Measurements from ENCODE around the gene ABHD11. TPM values are rescaled to one million over a fixed set of nuclear protein-coding genes. Genes with fewer than 3 reads are reported as not detected.
"Not testable (repeated sequence)": the region's sequence is repeated elsewhere in the genome, so short reads cannot be mapped to it uniquely, and the experiment has no call there.

The ABHD11 gene
- total RNA-seq (10 to 100 TPM; 20.7 to 24.9 TPM), polyA plus RNA-seq (10 to 100 TPM in 2 of 3 donors, 1 to 10 TPM in 1; 5.4 to 12.3 (median 10.0) TPM), total RNA-seq (6.9 to 12.6 (median 10.2) reads per million in 6 experiments)

GRCh38 chr7:73738612-73739386 is at the start of gene ABHD11:
Gene ABHD11 (minus strand): TSS chr7:73738802. CDS start chr7:73738770, 32 bp downstream.
- H3K27ac Mint-ChIP-seq = peak within 1 kb of the TSS; percentile 83 to 98 (median 94)
- H3K36me3 Mint-ChIP-seq = peaks cover 0 to 5% (median 0%) of the 10 kb centered on the region in 3 donors
- DNase-seq (peak; percentile 95 to 99 (median 98)), ATAC-seq (peak; percentile 81 to 90)
- peak within 1 kb of the TSS; percentile 88 to 95 (median 92) for H3K4me3 Mint-ChIP-seq
- POLR2A ChIA-PET = interaction anchor here (0.6 to 2.1 kb wide), 9 partner anchors 14 to 217 kb away, joined by 3 to 10 read pairs (median 5); partner anchors contain the start of genes BAZ1B, BCL7B and VPS37D
- no peaks in the 10 kb centered on the region for H3K27me3 Mint-ChIP-seq
- H3K9me3 Mint-ChIP-seq = no peaks in the 10 kb centered on the region
- H3K4me1 Mint-ChIP-seq = peaks cover 6 to 23% (median 19%) of the 10 kb centered on the region in 4 donors

DNA sequence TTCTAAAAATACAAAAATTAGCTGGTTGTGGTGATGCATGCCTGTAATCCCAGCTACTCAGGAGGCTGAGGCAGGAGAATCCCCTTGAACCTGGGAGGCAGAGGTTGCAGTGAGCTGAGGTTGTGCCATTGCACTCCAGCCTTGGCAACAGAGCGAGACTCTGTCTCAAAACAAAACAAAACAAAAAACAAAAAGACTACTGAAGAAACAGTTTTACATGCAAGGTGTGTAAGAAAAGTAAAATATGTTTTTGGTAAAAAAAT is 49.1 kb upstream of the ABHD11 start:
- H3K27me3 Mint-ChIP-seq, H3K4me1 Mint-ChIP-seq, DNase-seq, ATAC-seq, H3K36me3 Mint-ChIP-seq, H3K27ac Mint-ChIP-seq, H3K4me3 Mint-ChIP-seq, POLR2A ChIA-PET: not testable (repeated sequence)
- peaks cover 0 to 16% (median 4%) of the 10 kb centered on the region in 9 donors for H3K9me3 Mint-ChIP-seq

GRCh38 chr7:73786588-73786987 is 48.0 kb upstream of the ABHD11 start:
- Mint-ChIP-seq H3K36me3 (peaks cover 0 to 4% (median 0%) of the 10 kb centered on the region in 3 donors), H3K9me3 (peaks cover 0 to 16% (median 4%) of the 10 kb centered on the region in 9 donors), H3K4me1 (no peaks in the 10 kb centered on the region), H3K27ac (peak overlapping the region in 1 of 10 donors; percentile 13), H3K4me3 (no peak overlapping the region), H3K27me3 (peaks cover 0 to 4% (median 1%) of the 10 kb centered on the region in 5 donors)
- POLR2A ChIA-PET = no interaction called here
- no peak for DNase-seq
- ATAC-seq = no peak

DNA sequence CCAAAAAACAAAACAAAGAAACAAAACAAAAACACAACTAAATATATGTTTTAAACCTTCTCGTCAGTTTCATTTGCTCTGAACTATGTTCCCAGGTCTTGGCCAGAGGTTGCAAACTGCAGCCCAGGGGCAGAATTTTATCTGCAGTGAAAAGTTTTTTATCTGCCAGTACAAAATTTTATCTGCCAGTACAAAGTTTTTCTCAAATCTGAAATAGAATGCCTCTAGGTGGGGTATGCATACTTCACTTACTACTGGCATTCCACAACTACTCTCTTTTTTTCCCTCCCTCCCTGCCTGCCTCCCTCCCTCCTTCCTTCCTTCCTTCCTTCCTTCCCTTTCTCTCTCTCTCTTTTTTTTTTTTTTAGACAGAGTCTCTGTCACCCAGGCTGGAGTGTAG is 40.9 kb upstream of the ABHD11 start:
- H3K36me3 Mint-ChIP-seq = peaks cover 0 to 5% (median 0%) of the 10 kb centered on the region in 3 donors
- H3K9me3 Mint-ChIP-seq = peaks cover 0 to 10% (median 0%) of the 10 kb centered on the region in 9 donors
- H3K4me3 Mint-ChIP-seq = no peak overlapping the region
- POLR2A ChIA-PET = no interaction called here
- H3K27ac Mint-ChIP-seq = no peak overlapping the region
- no peak for DNase-seq
- H3K4me1 Mint-ChIP-seq = no peaks in the 10 kb centered on the region
- ATAC-seq = no peak
- H3K27me3 Mint-ChIP-seq = peaks cover 0 to 8% (median 2%) of the 10 kb centered on the region in 5 donors

DNA sequence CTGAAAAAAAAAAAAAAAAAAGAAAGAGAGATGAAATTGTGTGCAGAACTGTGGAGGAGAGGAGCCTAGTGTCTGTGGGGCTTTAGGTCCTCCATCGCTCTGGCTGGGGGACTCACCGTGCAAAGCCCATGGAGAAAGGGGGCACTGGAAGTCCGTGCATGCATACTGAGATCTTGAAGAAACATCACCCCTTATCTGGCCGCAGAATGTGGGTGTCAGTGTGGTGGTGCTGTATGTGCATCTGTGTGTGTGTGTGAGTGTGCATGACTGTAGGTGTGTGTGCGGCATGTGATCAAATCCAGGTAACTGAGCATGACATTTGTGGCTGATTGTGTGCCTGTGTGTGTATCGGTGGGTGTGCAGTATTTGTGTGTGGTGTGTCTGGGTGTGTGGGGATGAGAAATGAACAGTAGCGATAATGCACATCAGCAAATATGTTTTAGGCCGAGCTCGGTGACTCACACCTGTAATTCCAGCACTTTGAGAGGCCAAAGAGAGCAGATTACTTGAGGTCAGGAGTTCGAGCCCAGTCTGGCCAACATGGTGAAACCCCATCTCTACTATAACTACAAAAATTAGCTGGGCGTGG is 40.3 kb upstream of the ABHD11 start:
- ATAC-seq (no peak), DNase-seq (no peak)
- no peak overlapping the region for H3K27ac Mint-ChIP-seq
- POLR2A ChIA-PET = no interaction called here
- peaks cover 0 to 10% (median 0%) of the 10 kb centered on the region in 9 donors for H3K9me3 Mint-ChIP-seq
- peaks cover 0 to 5% (median 0%) of the 10 kb centered on the region in 3 donors for H3K36me3 Mint-ChIP-seq
- H3K4me1 Mint-ChIP-seq = no peaks in the 10 kb centered on the region
- peaks cover 0 to 11% (median 2%) of the 10 kb centered on the region in 5 donors for H3K27me3 Mint-ChIP-seq
- no peak overlapping the region for H3K4me3 Mint-ChIP-seq

DNA sequence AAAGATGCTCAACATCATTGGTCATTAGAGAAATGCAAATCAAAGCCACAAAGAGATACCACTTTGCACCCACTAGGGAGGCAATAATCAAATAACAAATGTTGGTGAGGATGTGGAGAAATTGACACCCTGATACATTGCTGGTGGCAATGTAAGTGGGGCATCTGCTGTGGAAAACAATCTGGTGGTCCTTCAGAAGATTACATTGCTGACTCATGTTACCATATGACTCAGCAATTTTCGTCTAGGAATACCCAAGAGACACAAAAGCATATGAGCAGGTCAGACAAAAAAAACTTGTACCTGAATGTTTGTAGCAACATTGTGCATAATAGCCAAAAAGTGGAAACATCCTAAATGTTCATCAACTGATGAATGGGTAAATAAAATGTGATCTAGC is 36.3 kb upstream of the ABHD11 start:
- Mint-ChIP-seq H3K27me3 (peaks cover 10 to 31% (median 15%) of the 10 kb centered on the region in 5 donors), H3K4me3 (no peak overlapping the region), H3K4me1 (peaks cover 0 to 6% (median 2%) of the 10 kb centered on the region in 4 donors), H3K27ac (no peak overlapping the region), H3K36me3 (no peaks in the 10 kb centered on the region), H3K9me3 (no peaks in the 10 kb centered on the region)
- no peak for DNase-seq
- no peak for ATAC-seq
- POLR2A ChIA-PET = no interaction called here

DNA sequence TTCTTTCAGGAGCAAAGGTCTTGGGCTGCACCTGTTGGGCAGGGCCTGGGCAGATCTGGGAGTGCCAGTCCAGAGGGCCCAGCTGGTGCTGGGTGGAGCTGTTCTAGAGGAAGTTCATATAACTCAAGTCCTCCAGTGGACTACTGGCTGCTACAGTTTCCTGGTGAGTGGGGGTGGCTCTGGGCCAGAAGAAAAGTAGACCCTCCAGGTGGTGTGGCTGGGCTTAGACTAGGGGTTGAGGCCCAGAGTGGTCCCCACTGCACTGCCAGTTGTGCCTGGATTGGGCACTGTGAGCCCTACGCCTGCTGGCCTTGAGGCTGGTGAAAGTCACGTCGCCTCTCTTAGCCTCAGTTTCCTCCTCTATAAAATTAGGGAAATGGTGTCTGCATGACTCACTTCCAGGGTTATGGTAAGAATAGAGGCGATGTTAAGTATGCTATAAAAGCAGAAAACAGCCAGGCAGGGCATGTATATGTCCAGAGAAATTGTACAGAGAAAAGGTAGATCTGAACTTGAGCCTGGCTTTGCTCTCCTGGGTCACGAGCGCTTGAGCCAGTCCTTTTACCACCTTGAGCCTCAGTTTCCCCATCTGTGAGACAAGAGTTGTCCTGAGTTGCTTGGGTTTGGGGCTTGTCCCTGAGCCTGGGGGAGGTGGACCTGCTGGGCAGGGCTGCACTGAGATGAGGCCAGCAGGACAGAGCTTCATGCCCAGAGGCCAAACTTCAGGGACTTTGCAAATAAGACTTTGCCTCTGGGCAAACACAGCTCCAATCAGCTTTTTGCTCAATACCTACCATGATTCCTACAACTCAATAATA is 35.3 kb upstream of the ABHD11 start:
- Mint-ChIP-seq H3K27me3 (peaks cover 13 to 36% (median 17%) of the 10 kb centered on the region in 5 donors), H3K27ac (no peak overlapping the region), H3K36me3 (no peaks in the 10 kb centered on the region), H3K4me3 (no peak overlapping the region), H3K9me3 (no peaks in the 10 kb centered on the region), H3K4me1 (peaks cover 0 to 6% (median 3%) of the 10 kb centered on the region in 4 donors)
- DNase-seq (no peak), ATAC-seq (no peak)
- POLR2A ChIA-PET = no interaction called here

GRCh38 chr7:73770860-73771670 is 32.5 kb upstream of the ABHD11 start:
- DNase-seq (no peak), ATAC-seq (no peak)
- H3K4me1 Mint-ChIP-seq = peaks cover 0 to 6% (median 3%) of the 10 kb centered on the region in 4 donors
- peak overlapping the region in 8 of 10 donors; percentile 16 to 72 (median 56) for H3K4me3 Mint-ChIP-seq
- peak overlapping the region in 2 of 10 donors; percentile 20 to 43 for H3K27ac Mint-ChIP-seq
- peaks cover 21 to 51% (median 35%) of the 10 kb centered on the region in 5 donors for H3K27me3 Mint-ChIP-seq
- POLR2A ChIA-PET = no interaction called here
- H3K9me3 Mint-ChIP-seq = no peaks in the 10 kb centered on the region
- H3K36me3 Mint-ChIP-seq = peaks cover 0 to 5% (median 0%) of the 10 kb centered on the region in 3 donors

DNA sequence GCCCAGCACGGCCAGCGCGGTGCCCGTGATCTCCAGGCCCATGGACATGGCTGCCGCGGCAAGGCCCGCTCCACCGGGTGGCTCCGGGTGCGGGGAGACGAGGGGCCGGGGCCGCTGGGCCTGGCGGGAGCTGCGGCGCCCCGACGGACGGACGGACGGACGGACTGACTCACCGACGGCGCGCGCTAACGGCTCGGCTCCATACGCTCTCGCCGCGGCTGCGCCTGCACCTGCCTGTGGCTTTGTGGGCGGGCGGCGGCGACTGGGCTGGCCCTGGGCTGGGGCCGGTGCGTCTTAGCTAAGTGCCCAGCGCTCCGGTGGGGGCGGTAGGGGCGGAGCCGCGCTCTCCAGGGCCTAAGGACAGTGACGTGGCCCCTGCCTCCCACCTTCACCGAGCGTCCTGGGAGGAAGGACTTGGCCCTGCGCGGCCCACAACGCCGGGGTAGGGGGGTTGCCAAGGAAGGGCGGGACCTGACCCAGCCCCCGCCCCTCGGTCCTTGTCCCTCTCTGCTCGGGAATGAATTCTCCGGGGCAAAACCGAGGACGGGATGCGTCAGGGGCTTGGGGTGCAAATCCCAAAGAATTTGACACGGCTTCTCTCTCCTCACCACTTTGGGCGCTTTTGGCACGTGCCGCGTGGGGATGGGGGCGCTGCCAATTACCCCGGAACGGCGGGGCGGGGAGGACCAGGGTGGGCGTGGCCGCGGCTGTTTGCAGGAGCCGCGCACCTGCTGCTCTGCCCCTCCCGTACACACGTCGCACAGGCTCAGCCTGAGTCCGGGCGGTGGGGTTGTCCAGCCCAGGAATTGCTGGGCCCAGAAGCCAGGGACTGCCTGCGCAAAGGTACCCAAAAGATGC is 31.6 kb upstream of the ABHD11 start, which contains the start of gene CLDN3:
CLDN3 (minus strand) TSS at position 269 of the 858 bp plus-strand sequence; CDS start at position 48, 221 bp downstream.
- H3K27ac Mint-ChIP-seq = peak within 1 kb of the TSS in 2 of 10 donors; percentile 20 to 43
- DNase-seq (peak in 4 of 10 donors; percentile 5 to 28 (median 14)), ATAC-seq (peak; percentile 56 to 59)
- no peaks in the 10 kb centered on the region for H3K9me3 Mint-ChIP-seq
- H3K4me3 Mint-ChIP-seq = peak within 1 kb of the TSS in 8 of 10 donors; percentile 16 to 71 (median 46)
- H3K36me3 Mint-ChIP-seq = peaks cover 0 to 5% (median 0%) of the 10 kb centered on the region in 3 donors
- H3K4me1 Mint-ChIP-seq = peaks cover 0 to 6% (median 3%) of the 10 kb centered on the region in 4 donors
- H3K27me3 Mint-ChIP-seq = peaks cover 21 to 51% (median 35%) of the 10 kb centered on the region in 5 donors
- POLR2A ChIA-PET = no interaction called here

DNA sequence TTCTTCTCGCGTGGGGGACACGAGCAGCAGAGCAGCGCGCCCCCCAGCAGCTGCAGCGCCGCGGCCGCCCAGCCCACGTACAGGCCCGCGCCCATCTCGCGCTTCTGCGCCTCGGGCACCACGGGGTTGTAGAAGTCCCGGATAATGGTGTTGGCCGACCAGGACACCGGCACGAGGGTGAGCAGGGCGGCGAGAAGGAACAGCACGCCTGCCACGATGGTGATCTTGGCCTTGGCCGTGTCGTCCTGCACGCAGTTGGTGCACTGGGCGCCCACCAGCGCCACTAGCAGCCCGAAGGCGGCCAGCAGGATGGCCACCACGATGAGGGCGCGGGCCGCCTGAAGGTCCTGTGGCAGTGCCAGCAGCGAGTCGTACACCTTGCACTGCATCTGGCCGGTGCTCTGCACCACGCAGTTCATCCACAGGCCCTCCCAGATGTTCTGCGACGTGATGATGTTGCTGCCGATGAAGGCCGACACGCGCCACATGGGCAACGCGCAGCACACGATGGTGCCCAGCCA is 30.9 kb upstream of the ABHD11 start:
- peaks cover 0 to 6% (median 3%) of the 10 kb centered on the region in 4 donors for H3K4me1 Mint-ChIP-seq
- H3K9me3 Mint-ChIP-seq = no peaks in the 10 kb centered on the region
- peaks cover 21 to 51% (median 34%) of the 10 kb centered on the region in 5 donors for H3K27me3 Mint-ChIP-seq
- H3K27ac Mint-ChIP-seq = no peak overlapping the region
- DNase-seq (no peak), ATAC-seq (no peak)
- H3K4me3 Mint-ChIP-seq = peak overlapping the region in 3 of 10 donors; percentile 45 to 68 (median 50)
- peaks cover 0 to 5% (median 0%) of the 10 kb centered on the region in 3 donors for H3K36me3 Mint-ChIP-seq
- POLR2A ChIA-PET = no interaction called here
